Measurements from ENCODE around the gene RBP5.

GRCh38 chr12:7075518-7075917 is 53.2 kb downstream of the RBP5 start:
- TF ChIP-seq CTCF (conservative IDR thresholded peaks at IDR 0.05 in 1 of 2, IDR thresholded peaks at IDR 0.05 in 1 of 2; ENCODE audit: low read depth in 1 of 2, low read length in 2 of 2) (no peak), EZH2 (IDR thresholded peaks at IDR 0.05; ENCODE audit: low read length, missing control alignments) (no peak)

Measured in fibroblast of lung (primary cell).